Fibroblast of lung (primary cell): ENCODE measurements around the gene NFATC3.

Experiments
- CTCF ChIP-seq, 2 donors: IDR thresholded peaks in 1 of 2; conservative IDR thresholded peaks in 1 of 2; 1 replicate in 1 of 2; 2 replicates in 1 of 2; pipeline ENCODE4 v1.5.1; 2011 to 2012; ENCODE audit warnings: low read length in 2 of 2, control low read depth in 1 of 2, inconsistent platforms in 1 of 2, low read depth in 1 of 2, mild to moderate bottlenecking in 1 of 2
- EZH2 ChIP-seq: IDR thresholded peaks from 2 replicates; pipeline ENCODE4 v1.5.1; 2012; ENCODE audit warnings: low read length, control low read depth, mild to moderate bottlenecking; ENCODE audit errors: missing control alignments

- no peak for TF ChIP-seq CTCF (conservative IDR thresholded peaks at IDR 0.05 in 1 of 2, IDR thresholded peaks at IDR 0.05 in 1 of 2; ENCODE audit: low read depth in 1 of 2, low read length in 2 of 2)
- TF ChIP-seq EZH2, result no peak
Measured at GRCh38 chr16:68202091-68202519, 116.9 kb downstream of the NFATC3 start.
